Measurements from ENCODE around the gene FGFR1OP2.

DNA sequence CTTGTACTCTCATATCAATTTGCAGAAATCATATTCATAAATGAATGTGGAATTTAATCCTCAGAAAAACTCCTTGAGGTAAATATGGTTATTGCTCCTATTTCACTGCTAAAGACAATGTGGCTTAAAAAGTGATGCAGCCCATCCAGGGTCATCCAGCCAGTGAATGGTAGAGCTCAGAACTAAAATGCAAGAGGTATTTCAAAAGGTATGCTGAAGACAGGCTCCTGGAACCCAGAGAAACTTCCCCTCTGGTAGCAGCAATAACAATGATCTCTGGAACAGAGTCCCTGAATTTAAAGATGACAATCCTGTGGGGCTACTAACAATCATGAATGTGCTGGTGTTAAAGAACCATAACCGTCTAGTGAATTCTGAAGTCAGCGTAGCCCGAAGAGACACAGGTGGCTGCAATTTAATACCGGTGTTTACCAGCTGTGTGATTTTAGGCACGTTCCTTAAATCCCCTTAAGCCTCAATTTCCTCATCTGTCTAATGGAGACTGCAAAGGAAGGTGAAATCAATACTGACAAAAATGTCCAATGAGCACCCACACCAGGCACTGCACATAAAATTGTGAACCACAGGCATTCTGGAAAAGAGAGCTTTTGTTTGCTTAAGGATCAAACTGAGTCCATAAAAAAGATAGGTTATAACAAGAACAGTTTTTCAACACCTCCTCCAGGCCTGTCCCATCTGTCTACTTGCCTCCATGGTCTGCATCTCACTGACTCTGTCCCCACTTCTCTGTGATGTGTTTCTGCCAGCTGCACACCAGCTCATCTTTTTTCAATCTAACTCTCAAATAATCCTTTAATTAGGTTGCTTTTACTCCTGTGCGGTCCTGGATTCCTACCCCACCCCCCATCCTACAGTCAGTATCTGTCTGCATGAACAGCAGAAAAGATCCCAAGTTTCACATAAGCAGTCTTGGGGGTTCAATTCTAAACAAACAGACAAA lies 65.4 kb downstream of the FGFR1OP2 start:
- no peak for TF ChIP-seq EZH2 (IDR thresholded peaks at IDR 0.05; ENCODE audit: low read length, missing control alignments)
- TF ChIP-seq, protein P1, sequence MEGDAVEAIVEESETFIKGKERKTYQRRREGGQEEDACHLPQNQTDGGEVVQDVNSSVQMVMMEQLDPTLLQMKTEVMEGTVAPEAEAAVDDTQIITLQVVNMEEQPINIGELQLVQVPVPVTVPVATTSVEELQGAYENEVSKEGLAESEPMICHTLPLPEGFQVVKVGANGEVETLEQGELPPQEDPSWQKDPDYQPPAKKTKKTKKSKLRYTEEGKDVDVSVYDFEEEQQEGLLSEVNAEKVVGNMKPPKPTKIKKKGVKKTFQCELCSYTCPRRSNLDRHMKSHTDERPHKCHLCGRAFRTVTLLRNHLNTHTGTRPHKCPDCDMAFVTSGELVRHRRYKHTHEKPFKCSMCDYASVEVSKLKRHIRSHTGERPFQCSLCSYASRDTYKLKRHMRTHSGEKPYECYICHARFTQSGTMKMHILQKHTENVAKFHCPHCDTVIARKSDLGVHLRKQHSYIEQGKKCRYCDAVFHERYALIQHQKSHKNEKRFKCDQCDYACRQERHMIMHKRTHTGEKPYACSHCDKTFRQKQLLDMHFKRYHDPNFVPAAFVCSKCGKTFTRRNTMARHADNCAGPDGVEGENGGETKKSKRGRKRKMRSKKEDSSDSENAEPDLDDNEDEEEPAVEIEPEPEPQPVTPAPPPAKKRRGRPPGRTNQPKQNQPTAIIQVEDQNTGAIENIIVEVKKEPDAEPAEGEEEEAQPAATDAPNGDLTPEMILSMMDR (conservative IDR thresholded peaks at IDR 0.05 in 1 of 2, IDR thresholded peaks at IDR 0.05 in 1 of 2; ENCODE audit: low read depth in 1 of 2, low read length in 2 of 2) = no peak

All from fibroblast of lung (primary cell).